GM18505 (cell line): ENCODE measurements around the gene FAM78A.

ENCODE experiments used
- ATAC-seq: cut with Tn5 transposase; IDR thresholded peaks from one replicate; pipeline ENCODE4 v1.9.1; 2021; ENCODE audit not compliant: unreplicated experiment
- POLR2A ChIP-seq: IDR thresholded peaks from 4 replicates; pipeline ENCODE4 v1.6.1; 2011; ENCODE audit warnings: borderline replicate concordance; ENCODE audit not compliant: insufficient read depth, insufficient read length; ENCODE audit errors: extremely low read depth

FAM78A gene

DNA sequence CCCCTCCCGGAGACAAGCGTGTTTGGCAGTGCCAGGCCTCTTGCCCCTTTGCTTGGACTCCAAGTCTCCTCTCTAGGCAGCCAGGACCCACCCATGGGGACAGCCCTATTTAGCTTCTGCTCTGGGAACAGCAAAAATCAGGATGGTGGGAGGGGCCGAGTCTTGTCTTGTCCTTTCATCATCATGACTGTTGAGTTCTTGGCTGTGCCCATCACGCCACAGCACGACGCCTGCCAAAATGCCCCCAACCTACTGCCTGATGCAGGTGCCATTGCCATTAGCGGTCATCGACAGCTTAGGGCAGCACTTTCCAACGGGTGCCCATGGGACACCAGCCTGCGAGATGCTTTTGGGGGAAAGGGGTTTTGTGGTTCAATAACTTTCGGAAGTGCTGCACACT lies 32.1 kb upstream of the FAM78A start:
- ATAC-seq: no peak
- TF ChIP-seq POLR2A: no peak

DNA sequence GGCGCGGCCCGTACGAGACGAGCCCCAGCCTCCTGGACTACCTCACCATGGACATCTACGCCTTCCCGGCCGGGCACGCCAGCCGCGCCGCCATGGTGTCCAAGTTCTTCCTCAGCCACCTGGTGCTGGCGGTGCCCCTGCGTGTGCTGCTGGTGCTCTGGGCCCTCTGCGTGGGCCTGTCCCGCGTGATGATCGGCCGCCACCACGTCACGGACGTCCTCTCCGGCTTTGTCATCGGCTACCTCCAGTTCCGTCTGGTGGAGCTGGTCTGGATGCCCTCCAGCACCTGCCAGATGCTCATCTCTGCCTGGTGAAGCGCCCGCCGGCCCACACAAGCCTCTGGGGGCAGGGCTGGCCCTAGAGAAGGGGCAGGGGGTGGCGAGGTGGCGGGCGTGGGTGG lies 31.7 kb upstream of the FAM78A start:
- TF ChIP-seq POLR2A: no peak
- ATAC-seq: no peak

DNA sequence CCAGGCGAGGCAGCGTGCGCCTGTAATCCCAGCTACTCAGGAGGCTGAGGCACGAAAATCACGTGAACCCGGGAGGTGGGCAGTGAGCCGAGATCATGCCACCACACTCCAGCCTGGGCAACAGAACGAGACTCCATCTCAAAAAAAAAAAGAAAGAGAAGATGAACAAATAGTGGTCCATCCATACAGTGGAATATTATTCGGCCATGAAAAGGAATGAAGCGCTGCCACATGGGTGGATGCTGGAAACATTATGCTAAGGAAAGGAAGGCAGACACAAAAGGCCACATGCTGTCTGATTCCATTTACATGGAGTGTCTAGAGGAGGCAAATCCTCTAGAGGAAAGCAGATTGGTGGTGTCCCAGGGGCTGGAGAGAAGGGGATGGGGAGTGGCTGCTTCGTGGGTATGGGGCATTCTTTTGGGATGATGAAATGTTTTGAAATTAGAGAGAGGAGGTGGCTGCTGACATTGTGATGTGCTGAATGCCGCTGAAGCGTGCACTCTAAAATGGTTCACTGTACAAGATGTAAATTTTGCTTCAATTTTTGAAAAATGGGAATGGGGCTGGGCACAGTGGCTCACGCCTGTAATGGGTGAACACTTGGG lies 30.2 kb upstream of the FAM78A start:
- TF ChIP-seq POLR2A: no peak
- no peak for ATAC-seq

DNA sequence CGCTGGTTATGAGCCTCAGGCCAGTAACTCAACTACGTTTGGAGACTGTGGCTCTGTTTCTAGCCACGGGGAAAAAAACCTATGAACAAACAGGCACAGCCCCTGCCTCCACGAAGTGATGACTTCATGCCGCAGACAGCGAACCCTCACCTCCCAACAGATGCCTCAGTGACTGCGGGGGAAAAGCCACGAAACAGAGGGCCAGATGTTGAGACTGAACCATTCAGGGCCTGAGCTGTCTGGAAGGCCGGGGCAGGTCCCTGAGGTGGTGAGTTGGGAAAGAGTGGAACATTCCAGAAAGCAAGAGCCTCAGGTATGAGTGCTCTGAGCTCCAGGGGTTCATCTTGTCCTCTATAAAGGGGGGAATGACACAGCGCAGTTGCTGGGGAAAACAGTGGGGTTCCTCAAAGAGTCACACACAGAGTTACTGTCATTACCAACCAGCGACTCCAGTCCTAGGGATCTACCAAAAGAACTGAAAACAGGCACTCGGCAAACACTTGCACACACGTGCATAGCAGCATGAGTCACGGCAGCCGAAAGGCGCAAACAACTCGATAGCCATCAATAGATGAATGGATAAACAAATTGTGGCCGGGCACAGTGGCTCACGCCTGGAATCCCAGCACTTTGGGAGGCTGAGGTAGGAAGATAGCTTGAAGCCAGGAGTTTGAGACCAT lies 28.5 kb upstream of the FAM78A start:
- no peak for TF ChIP-seq POLR2A
- no peak for ATAC-seq

DNA sequence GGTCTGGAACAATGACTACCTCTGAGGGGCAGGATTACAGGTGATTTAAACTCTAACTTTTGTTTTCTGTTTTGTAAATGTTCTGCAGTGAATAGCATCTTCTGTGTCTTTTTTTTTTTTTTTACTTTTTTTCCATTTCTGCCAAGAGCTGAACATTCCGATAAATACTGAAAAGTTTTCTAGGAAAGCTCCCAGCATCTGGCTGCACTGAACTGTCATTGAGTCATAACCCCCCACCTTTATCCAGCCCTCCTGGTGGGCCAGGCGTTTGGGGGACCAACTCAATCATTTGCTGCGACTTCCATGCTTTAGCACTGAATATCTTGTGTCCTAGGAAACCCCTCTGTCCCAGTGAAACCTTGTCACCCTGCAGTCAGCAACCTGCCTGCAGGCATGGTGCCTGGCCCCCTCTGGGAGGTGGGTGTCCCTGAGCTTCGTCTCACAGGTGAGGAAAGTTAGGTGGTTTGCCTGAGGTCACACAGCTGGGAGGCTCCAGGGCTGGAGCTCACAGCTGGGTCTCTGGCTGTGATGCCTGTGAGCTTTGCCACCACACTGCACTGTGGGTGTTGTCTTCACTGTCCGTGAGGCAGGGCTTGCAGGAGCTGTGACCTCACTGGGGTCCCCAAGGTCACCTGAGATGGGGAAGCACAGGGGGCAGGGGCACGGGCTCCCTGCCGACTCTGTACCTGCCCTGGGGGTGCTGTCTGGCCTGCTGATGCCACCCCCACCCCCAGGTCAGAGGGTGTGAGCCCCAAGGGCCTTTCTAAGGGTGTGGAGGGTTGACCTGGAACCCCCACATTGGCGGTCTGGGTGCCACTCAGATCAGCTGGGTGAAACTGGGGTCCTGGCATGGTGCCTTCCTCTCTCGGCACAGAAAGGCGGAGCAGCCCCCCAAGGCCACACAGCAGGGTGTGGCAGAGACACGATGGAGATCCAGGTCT lies 27.3 kb upstream of the FAM78A start:
- no peak for TF ChIP-seq POLR2A
- ATAC-seq: no peak

DNA sequence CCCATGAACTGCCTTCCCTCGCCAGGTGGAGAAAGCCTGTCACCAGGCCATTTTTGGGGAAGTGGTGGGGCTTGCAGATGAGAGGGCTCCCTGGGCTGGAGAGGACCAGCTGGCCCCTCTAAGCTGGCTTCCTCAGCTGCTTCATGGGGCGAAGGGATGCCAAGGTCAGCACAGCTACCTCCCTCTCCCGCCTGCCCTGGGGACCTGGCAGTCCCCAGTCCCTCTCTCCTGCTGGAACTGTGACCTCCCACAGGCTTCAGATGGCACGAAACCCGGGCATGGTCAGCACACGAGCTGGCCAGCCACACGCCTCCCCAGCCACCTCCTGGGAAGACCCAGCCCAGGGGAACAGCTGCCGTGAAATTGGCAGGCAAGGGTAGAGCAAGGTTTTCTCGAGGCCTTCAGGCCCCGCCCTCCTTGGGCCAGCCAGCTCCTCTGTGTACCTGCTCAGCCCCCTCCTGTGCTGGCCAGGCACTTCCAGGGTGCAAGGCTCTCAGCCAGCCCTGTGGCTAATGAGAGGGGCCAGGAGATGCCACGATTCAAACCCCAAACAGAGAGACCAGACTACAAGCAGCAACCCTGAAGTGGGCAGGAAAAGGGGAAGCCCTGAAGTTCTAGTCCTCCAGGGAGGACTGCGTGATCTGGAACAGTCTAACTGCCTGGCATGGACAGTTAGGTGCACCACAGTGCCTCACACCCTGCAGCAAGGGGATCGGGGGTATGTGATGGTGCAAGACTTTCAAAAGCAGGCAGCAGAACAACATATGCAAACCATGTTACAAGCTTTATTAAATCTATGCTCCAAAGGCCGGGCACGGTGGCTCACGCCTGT lies 26.1 kb upstream of the FAM78A start:
- no peak for TF ChIP-seq POLR2A
- no peak for ATAC-seq

DNA sequence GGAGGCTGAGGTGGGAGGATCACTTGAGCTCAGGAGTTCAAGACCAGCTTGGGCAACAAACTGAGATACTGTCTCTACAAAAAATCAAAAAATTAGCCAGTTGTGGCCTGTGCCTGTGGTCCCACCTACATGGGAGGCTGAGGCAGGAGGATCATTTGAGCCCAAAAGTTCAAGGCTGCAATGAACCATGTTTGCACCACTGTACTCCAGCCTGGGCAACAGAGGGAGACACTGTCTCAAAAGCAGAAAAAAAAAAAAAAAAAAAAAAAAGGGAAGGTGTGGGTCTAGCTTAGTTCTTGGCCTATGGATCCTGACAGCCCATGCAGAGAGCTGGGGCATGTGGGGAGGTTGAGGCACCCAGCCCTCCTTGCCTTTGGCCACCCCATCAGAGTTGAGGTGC lies 24.1 kb upstream of the FAM78A start:
- no peak for TF ChIP-seq POLR2A
- ATAC-seq: no peak

DNA sequence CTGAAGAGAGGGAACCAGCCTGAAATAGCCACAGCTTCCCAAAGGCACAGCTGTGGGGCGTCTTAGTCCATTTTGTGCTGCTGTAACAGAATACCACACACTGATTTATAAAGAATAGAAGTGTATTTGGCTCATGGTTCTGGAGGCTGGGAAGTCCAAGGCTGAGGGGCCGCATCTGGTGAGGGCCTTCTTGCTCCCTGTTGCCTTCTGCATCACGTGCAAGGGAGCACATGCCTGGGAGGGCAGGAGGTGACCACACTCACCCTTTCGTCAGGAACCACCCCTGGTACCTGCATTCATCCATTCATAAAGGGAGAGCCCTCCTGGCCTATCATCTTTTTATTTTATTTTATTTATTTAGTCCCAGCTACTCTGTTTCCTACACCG lies 23.6 kb upstream of the FAM78A start:
- no peak for TF ChIP-seq POLR2A
- ATAC-seq: no peak

DNA sequence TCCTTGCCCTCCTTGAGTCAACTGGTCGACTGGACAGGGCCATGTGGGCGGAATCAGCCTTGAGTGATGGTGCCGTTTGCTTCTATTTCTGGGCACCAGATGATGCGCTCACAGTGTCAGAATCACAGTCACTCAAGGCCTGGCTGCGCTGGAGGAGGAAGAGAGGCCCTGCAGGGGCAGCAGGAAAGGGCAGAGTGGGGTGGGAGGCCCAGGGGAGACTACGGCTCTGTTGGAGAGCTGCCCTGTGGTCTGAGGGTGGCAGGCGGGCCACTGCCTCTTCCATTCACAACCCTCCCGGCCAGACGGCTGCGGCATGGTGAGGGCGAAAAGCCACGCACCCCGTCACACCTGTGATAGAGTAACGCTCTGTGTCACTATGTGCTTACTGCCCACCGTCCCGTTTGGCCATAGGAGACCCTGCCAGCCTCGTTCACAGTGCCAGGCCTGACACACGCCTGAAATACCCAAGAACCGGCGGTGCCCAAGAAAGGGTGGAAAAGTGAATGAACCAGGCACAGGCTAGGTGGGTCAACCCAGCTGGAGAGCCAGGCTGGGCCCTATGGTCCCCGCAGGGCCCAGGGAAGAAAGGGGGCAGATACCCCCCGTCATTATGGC lies 23.1 kb upstream of the FAM78A start:
- ATAC-seq: no peak
- no peak for TF ChIP-seq POLR2A

DNA sequence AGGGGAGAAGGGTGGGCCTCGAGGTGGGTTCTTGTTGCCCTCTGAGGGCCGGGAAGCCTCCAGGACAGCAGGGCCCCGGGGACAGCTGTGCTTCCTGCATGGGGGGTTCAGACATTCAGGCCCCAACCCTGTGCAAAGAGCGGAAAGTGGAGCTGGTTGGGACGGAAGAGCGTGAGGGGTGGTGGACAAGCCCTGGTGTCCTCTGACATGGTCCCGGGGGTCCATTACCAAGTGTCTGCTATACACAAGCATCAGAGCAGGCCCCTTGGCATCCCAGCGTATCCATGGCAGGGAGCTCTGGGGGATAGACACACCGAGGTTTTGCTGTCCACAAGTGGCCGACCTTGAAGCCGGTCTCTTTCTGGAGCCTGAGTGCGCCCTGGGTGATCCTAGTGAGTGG lies 22.5 kb upstream of the FAM78A start:
- no peak for ATAC-seq
- TF ChIP-seq POLR2A: no peak

DNA sequence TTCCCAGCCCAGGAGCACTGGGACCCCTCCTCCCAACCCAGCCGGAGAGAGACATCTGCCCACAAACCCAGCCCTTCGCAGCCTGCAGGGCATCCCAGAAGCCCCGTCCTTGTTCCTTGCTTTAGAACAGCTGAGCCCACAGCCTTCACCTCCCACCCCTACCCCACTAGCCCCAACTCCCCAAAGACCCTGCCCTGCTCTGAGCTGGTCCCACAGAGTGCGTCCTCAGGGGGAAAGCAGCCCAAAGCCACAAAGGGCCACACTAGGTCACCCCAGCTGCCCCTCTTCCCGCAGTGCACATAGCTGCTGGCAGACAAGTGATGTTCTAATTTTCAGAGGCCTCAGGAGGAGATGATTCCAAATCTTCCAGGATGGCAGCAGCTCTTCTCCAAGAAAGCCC lies 22.0 kb upstream of the FAM78A start:
- ATAC-seq: no peak
- no peak for TF ChIP-seq POLR2A

DNA sequence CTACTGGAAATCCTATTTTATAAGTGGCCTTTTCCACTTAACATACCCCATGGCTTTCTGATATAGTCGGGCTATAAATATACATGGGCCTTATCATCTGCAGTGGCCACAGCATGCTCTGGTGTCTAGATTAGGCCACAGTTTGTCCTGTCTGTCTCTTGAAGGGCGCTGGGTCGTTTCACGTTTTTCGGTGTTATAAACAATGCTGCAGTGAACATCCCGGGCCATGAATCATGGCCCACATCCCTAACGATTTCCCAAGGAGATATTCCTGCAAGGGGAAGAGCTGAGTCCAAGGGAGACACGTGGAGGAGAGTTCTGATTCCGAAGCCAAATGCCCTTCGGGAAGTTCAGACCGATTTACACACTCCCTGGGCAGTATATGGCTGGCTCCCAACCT lies 21.6 kb upstream of the FAM78A start:
- ATAC-seq: no peak
- TF ChIP-seq POLR2A: no peak

DNA sequence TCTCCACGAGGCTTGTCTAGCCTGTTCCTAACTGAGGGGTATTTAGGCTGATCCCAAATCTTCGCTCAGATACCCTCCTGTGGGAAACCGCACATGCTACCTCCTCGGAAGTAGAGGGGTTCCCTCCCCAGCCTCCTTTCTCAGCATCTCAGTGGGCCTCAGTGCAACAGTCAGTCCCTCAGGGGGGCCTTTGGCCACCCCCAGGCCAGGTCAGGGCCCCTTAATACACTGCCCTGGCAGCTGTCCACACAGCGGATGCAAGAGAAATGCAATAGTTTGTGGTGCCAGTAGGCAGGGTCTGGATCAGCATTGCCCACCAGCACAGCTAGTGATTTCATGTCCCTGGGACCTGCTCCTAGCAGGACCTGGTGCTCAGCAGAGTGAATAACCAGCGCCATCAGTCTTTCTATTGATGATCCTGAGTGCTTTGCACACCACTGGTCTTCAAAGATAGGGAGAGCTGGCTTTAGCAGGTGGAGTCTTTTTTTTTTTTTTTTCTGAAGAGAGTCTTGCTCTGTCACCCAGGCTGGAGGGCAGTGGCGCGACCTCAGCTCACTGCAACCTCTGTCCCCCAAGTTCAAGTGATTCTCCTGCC lies 20.7 kb upstream of the FAM78A start:
- TF ChIP-seq POLR2A: no peak
- ATAC-seq: no peak

DNA sequence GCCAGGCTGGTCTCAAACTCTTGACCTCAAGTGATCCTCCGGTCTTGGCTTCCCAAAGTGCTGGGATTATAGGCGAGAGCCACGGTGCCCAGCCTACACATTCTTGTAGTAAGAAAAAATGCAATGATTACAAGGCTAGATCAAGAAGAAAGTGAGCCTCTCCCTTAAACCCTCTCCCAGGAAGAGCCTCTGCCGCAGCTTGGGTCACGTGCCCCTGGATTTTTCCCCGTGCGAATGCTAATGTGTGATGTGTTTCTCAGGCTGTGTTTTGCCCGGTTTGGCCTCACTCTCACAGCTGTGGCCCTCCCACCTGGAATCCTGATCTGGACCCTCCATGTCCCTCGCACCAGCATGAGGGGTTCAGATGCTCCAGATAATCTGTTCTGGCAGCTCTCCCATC lies 20.1 kb upstream of the FAM78A start:
- no peak for TF ChIP-seq POLR2A
- ATAC-seq: no peak
